GM12872 (cell line): ENCODE data around the gene SNHG17.

ENCODE experiments used
- TF ChIP-seq, protein P1 (sequence below): IDR thresholded peaks from 3 replicates; pipeline ENCODE4 v1.5.1; 2011; ENCODE audit warnings: low read depth, mild to moderate bottlenecking, low read length, moderate library complexity; ENCODE audit not compliant: insufficient read depth

The SNHG17 gene

GRCh38 chr20:38434770-38435554, at the start of gene SNHG17:
Gene SNHG17 (minus strand): TSS chr20:38435328.
- TF ChIP-seq, protein P1, sequence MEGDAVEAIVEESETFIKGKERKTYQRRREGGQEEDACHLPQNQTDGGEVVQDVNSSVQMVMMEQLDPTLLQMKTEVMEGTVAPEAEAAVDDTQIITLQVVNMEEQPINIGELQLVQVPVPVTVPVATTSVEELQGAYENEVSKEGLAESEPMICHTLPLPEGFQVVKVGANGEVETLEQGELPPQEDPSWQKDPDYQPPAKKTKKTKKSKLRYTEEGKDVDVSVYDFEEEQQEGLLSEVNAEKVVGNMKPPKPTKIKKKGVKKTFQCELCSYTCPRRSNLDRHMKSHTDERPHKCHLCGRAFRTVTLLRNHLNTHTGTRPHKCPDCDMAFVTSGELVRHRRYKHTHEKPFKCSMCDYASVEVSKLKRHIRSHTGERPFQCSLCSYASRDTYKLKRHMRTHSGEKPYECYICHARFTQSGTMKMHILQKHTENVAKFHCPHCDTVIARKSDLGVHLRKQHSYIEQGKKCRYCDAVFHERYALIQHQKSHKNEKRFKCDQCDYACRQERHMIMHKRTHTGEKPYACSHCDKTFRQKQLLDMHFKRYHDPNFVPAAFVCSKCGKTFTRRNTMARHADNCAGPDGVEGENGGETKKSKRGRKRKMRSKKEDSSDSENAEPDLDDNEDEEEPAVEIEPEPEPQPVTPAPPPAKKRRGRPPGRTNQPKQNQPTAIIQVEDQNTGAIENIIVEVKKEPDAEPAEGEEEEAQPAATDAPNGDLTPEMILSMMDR: peak; percentile 100

- TF ChIP-seq, protein P1: no peak
Measured at GRCh38 chr20:38479596-38479995, 44.5 kb upstream of the SNHG17 start.

- TF ChIP-seq, protein P1: no peak
Measured at GRCh38 chr20:38477747-38478146, 42.6 kb upstream of the SNHG17 start.

DNA sequence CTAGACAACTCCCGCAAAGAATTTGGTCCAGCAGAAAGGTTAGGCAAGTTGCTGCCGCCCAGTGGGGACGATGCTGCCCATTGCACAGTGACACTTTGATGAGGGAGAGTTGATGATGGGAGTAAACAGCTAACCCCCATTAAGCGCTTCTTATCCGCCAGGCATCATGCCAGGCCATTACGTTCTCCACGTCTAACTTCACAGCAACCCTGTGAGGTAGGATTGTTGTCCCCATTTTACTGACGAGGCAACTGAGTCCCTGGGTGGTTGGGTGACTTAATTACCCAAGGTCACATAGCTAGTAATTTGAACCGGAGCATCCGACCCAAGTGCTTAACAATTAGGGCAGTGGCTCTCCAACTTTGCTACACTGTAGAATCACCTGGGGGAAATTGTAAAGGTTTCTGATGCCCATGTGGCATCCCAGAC, 38.3 kb upstream of the SNHG17 start:
- TF ChIP-seq, protein P1: no peak

DNA sequence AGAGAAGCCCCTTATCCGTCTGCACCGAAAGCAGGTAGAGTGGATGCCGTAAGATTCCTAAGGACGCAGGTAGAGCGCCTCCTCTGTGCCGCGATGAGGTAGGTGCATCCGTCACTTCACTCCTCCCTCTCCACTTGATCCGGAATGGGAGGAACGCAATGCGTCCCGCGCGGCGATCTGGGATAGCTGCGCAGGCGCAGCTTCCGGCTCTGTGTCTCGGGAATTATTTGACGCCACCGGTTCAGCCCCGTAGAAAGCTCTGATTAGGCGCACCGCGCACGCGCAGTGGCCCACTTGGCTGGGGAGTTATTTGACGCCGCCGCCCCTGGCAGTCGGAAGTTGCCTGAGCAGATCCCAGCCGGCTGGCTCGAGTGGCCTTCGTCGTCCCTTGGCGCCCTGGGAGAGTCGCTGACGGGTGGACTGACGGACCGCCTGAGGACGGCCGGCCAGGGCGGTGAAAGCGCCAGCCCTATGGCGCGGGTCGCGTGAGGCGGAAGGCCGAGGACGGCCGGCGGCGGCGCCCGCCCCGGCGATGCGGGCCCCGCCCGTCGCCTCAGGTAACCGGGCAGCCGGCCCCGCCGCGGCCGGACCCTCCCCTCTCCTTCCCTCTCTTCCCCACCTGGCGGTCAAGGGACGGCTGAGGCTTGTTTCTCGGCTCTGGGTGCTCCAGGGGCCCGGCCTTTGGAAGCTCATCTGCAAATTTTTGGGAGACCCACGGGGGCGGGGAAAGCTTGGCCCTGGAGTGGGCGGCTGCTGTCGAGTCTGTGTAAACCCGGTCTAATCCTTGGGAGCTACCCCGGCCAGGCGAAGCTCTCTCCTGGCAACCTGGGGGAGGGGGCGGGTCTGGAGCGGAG, 37.6 kb upstream of the SNHG17 start, which contains the start of gene RALGAPB:
TSS of gene RALGAPB (plus strand) at position 331 of the 854 bp plus-strand sequence. CDS start 15,590 bp downstream, outside the sequence.
- TF ChIP-seq, protein P1: peak; percentile 53

DNA sequence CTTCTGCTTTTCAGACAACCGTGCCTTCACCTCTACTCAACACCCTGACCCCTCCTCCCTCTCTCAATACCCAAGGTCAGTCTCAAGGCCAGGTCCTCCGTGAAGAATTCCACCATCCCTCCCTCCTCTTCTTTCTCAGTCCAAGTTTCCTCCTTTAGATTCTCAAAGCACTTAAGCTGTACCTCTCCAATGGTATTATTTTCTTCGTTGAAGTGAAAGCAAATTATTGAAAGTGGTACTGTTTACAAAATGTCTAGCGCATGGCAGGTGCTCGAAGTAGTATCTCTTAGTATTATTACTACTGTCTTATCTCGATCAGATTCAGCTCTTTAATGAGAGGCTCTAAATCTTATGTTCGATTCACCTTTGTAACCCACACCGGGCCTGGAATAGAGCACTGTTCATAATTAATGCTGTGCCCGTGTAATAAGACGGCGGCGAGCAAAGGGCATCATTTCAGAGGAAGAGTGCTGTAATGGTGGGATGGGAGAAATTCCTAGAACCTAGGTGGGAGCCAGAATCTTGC, 36.9 kb upstream of the SNHG17 start:
- TF ChIP-seq, protein P1: no peak

- TF ChIP-seq, protein P1: no peak
Measured at GRCh38 chr20:38471245-38471644, 36.1 kb upstream of the SNHG17 start.
